ENCODE measurements around the gene ZNF280D. TPM values are rescaled to one million over a fixed set of nuclear protein-coding genes. Genes with fewer than 3 reads are reported as not detected.

The ZNF280D gene
- total and polyA plus RNA-seq, 2 of the 13 experiments (the other 11 are each of a cell fraction or from before 2014, with no cell fraction given), result 7.1 to 11.9 TPM

GRCh38 chr15:56653787-56654186 lies 79.5 kb downstream of the ZNF280D start:
- no TSS peak for BruUV-seq (replicated peaks)
- H3K27ac ChIP-seq (ENCODE audit: extremely low read length, insufficient read depth, low read length), result peak overlapping the region; percentile 48
- ATAC-seq (peak; percentile 73), DNase-seq (ENCODE audit: low spot score) (peak; percentile 63), FAIRE-seq (peak; percentile 80)
- no peak overlapping the region for H3K9ac ChIP-seq (ENCODE audit: insufficient read depth, low read depth, low read length)
- in situ Hi-C loops (cut with HindIII; ENCODE audit: extremely low pct_ligation_motif_present, low pct_unique_long_range_greater_than_20kb), result no loop called here
- H2AFZ ChIP-seq (ENCODE audit: low read length), result no peak overlapping the region
- H4K20me1 ChIP-seq (ENCODE audit: insufficient read depth, low read length), result no peaks in the 10 kb centered on the region
- no peaks in the 10 kb centered on the region for H3K79me2 ChIP-seq (ENCODE audit: insufficient read depth, low read length)
- CTCF ChIA-PET (ENCODE audit: low intra/inter-chr PET ratio, low total read pairs), result no interaction called here
- no peaks in the 10 kb centered on the region for H3K9me3 ChIP-seq (ENCODE audit: low read length)
- POLR2A ChIA-PET, result no interaction called here
- intact Hi-C loops (cut with micrococcal nuclease; ENCODE audit: unreplicated experiment), result no loop called here
- H3K4me3 ChIP-seq (replicated peaks in 1 of 3; ENCODE audit: insufficient read depth in 1 of 3, low read depth in 2 of 3, low read length in 3 of 3), result peak overlapping the region in 1 of 3 experiments; percentile 33; a peak in 1 of 6 replicates
- no peaks in the 10 kb centered on the region for H3K36me3 ChIP-seq (replicated peaks in 1 of 2; ENCODE audit: control insufficient read depth in 1 of 2, insufficient read depth in 2 of 2, low read length in 2 of 2)
- 41% methylated on average over 3 of the region's 3 CpGs for WGBS (ENCODE audit: low lambda C conversion rate)
- no peaks in the 10 kb centered on the region for H3K27me3 ChIP-seq (ENCODE audit: control insufficient read depth in 1 of 2, insufficient read depth in 2 of 2, low read length in 2 of 2)
- peaks cover 20% of the 10 kb centered on the region for H3K4me1 ChIP-seq (ENCODE audit: insufficient read depth, low read length)
- H3K4me2 ChIP-seq (ENCODE audit: low read depth, low read length), result peak overlapping the region; percentile 33
- TF ChIP-seq MBD4 (IDR thresholded peaks at IDR 0.05; ENCODE audit: borderline replicate concordance, low read length), result no peak
- TF ChIP-seq SOX6 (IDR thresholded peaks at IDR 0.05), result no peak
- peak; percentile 34; the same call in 1 of the 2 replicates for TF ChIP-seq SOX6 (CRISPR knock-in tag; IDR thresholded peaks at IDR 0.05)
- TF ChIP-seq HOMEZ (CRISPR knock-in tag; IDR thresholded peaks at IDR 0.05; ENCODE audit: low read depth), result peak; percentile 76; the same call in 1 of the 2 replicates
- 0 out of 2 replicates have a peak, but pooled peaks have one; percentile 0 for TF ChIP-seq CEBPB (IDR thresholded peaks at IDR 0.05; ENCODE audit: borderline replicate concordance, low read depth, low read length)
- 0 out of 2 replicates have a peak, but pooled peaks have one; percentile 45 for TF ChIP-seq ZNF644 (CRISPR knock-in tag; IDR thresholded peaks at IDR 0.05; ENCODE audit: low read depth)
- no peak for TF ChIP-seq ZNF639 (CRISPR knock-in tag; conservative IDR thresholded peaks at IDR 0.05)
- no peak for TF ChIP-seq GABPA (IDR thresholded peaks at IDR 0.05; ENCODE audit: low read depth, low read length)
- TF ChIP-seq GABPA (CRISPR knock-in tag; IDR thresholded peaks at IDR 0.05; ENCODE audit: low read depth), result no peak
- peak; percentile 59 for TF ChIP-seq POGZ (CRISPR knock-in tag; IDR thresholded peaks at IDR 0.05)
- no peak for TF ChIP-seq NFAT5 (CRISPR knock-in tag; IDR thresholded peaks at IDR 0.05)
- TF ChIP-seq HNF4A (CRISPR knock-in tag; IDR thresholded peaks at IDR 0.05), result peak; percentile 75
- peak; percentile 20; the same call in 1 of the 2 replicates for TF ChIP-seq FOXA3 (CRISPR knock-in tag; IDR thresholded peaks at IDR 0.05)
- TF ChIP-seq RARA (CRISPR knock-in tag; IDR thresholded peaks at IDR 0.05), result peak; percentile 41; the same call in 1 of the 2 replicates
- no peak for TF ChIP-seq HNRNPH1 (optimal IDR thresholded peaks at IDR 0.05; ENCODE audit: low read depth, low read length)
- no peak for TF ChIP-seq NFKB2 (CRISPR knock-in tag; IDR thresholded peaks at IDR 0.05; ENCODE audit: borderline replicate concordance)
- TF ChIP-seq ZBTB42 (CRISPR knock-in tag; IDR thresholded peaks at IDR 0.05), result no peak
- TF ChIP-seq KLF6 (CRISPR knock-in tag; IDR thresholded peaks at IDR 0.05), result no peak
- TF ChIP-seq ZSCAN31 (CRISPR knock-in tag; IDR thresholded peaks at IDR 0.05; ENCODE audit: low read depth), result no peak
